Measurements from ENCODE around the gene SLA2. TPM values are rescaled to one million over a fixed set of nuclear protein-coding genes. Genes with fewer than 3 reads are reported as not detected.

SLA2 gene
- total and polyA plus RNA-seq, 2 of the 4 experiments (the other 2 are of a cell fraction) = 0.03 TPM; not detected in 1

GRCh38 chr20:36574366-36575135 is 71.4 kb downstream of the SLA2 start:
- in situ Hi-C loops (cut with MboI; ENCODE audit: low sequenced_read_pairs) = no loop called here
- POLR2A ChIA-PET (ENCODE audit: unreplicated experiment) = interaction anchor here (0.8 kb wide), 1 partner anchor 15 kb away, joined by 16 read pairs; no protein-coding TSS in a partner anchor

More at GRCh38 chr20:36574366-36575135, 71.4 kb downstream of the SLA2 start:
- Histone ChIP-seq H2BK20ac (ENCODE audit: low read depth, low read length) (no peak overlapping the region), H2BK5ac (ENCODE audit: low read depth, low read length, poor library complexity, severe bottlenecking) (peak overlapping the region; percentile 23), H4K5ac (ENCODE audit: low read depth, low read length) (no peak overlapping the region), H3K36me3 (ENCODE audit: control insufficient read depth, insufficient read depth, low read length) (peaks cover 10% of the 10 kb centered on the region), H3K27me3 (ENCODE audit: control insufficient read depth, insufficient read depth, low read length) (no peaks in the 10 kb centered on the region), H3K9me1 (ENCODE audit: insufficient read depth, low read length) (peaks cover 29% of the 10 kb centered on the region), H2AFZ (replicated peaks; ENCODE audit: low read length, poor library complexity) (peak overlapping the region; percentile 94), H3K4me3 (ENCODE audit: insufficient read depth, low read depth, low read length) (peak overlapping the region; percentile 60), H3K4ac (ENCODE audit: low read depth, low read length) (peak overlapping the region; percentile 75), H3K27ac (ENCODE audit: insufficient read depth, low read length) (peak overlapping the region; percentile 81), H4K8ac (ENCODE audit: low read depth in 2 of 2, low read length in 2 of 2) (peak overlapping the region; percentile 3 to 67; a peak in 2 of 4 replicates), H3K14ac (replicated peaks; ENCODE audit: low read depth, low read length) (peak overlapping the region; percentile 87), H3K23ac (ENCODE audit: low read depth, low read length) (peak overlapping the region; percentile 88), H3K56ac (ENCODE audit: extremely low read depth, insufficient read depth, low read length) (peak overlapping the region; percentile 58; the same call in 1 of the 2 replicates), H3K9ac (ENCODE audit: low read depth, low read length) (peak overlapping the region; percentile 71), H3K18ac (ENCODE audit: low read depth, low read length) (no peak overlapping the region; the same call in 1 of the 2 replicates), H2AK5ac (ENCODE audit: low read depth, low read length) (peak overlapping the region; percentile 72), H4K91ac (ENCODE audit: insufficient read depth, low read depth, low read length) (peak overlapping the region; percentile 41; the same call in 1 of the 2 replicates), H2AK9ac (replicated peaks; ENCODE audit: low read depth, low read length, poor library complexity) (peak overlapping the region; percentile 95), H2BK15ac (ENCODE audit: low read depth, low read length) (no peak overlapping the region), H2BK120ac (ENCODE audit: low read depth, low read length) (no peak overlapping the region), H3K4me1 (ENCODE audit: control insufficient read depth, insufficient read depth, low read length) (peaks cover 13% of the 10 kb centered on the region), H3K4me2 (ENCODE audit: low read depth, low read length) (peak overlapping the region; percentile 95), H4K20me1 (ENCODE audit: insufficient read depth, low read length) (peaks cover 36% of the 10 kb centered on the region), H3K9me3 (ENCODE audit: control insufficient read depth, insufficient read depth, low read length) (no peaks in the 10 kb centered on the region), H3K79me1 (ENCODE audit: low read depth in 1 of 2, low read length in 2 of 2) (peaks cover 30 to 51% of the 10 kb centered on the region in 2 experiments)
- WGBS, 2 experiments (ENCODE audit: extremely low coverage in 2 of 2, insufficient read length in 1 of 2) = 2% methylated on average over 30 of the region's 69 CpGs; no CpG with 5 or more reads in 1 of the 2 experiments
- TF ChIP-seq POLR2A (IDR thresholded peaks at IDR 0.05; ENCODE audit: low read depth, low read length) (0 out of 2 replicates have a peak, but pooled peaks have one; percentile 2), BHLHE40 (IDR thresholded peaks at IDR 0.05; ENCODE audit: low read depth, low read length) (0 out of 2 replicates have a peak, but pooled peaks have one; percentile 3), MXI1 (IDR thresholded peaks at IDR 0.05; ENCODE audit: borderline replicate concordance, low read depth, low read length) (peak; percentile 79; the same call in 1 of the 2 replicates), CTCF (conservative IDR thresholded peaks at IDR 0.05; ENCODE audit: low read depth, low read length) (no peak), ELK1 (IDR thresholded peaks at IDR 0.05; ENCODE audit: borderline replicate concordance, low read depth, low read length) (no peak)
- CTCF ChIA-PET = no interaction called here
- intact Hi-C loops (cut with micrococcal nuclease) = loop anchor here (2.0 kb wide), 1 partner anchor 30 kb away; the partner anchor contains the start of gene RAB5IF
- no TSS peak for BruUV-seq (replicated peaks)
- dilution Hi-C loops (cut with HindIII; ENCODE audit: low sequenced_read_pairs, unreplicated experiment) = no loop called here
- DNase-seq (peak; percentile 38), ATAC-seq (ENCODE audit: low read depth) (peak; percentile 24)

Measured in IMR-90 (cell line).